ENCODE results near the gene MYH4. TPM values are rescaled to one million over a fixed set of nuclear protein-coding genes. Genes with fewer than 3 reads are reported as not detected.

The MYH4 gene
- total RNA-seq, result not detected in 2 replicates

GRCh38 chr17:10469459-10469858 is at the start of gene MYH4:
TSS of gene MYH4 (minus strand) at chr17:10469559. CDS start at chr17:10466745, 2,814 bp downstream.

GRCh38 chr17:10518271-10519037 is 49.1 kb upstream of the MYH4 start, which contains the start of gene MYH1:
TSS of gene MYH1 (minus strand) at chr17:10518542. CDS start at chr17:10516642, 1,900 bp downstream.

GRCh38 chr17:10421900-10422542 is 47.3 kb downstream of the MYH4 start, which contains the start of gene MYH8:
TSS of gene MYH8 (minus strand) at chr17:10421950. CDS start at chr17:10420227, 1,723 bp downstream.

Other genes with a start within 250 kb of the MYH4 start
- gene MYH13, start 96.6 kb downstream of the MYH4 start, total RNA-seq, result not detected in 2 replicates
- not detected in 2 replicates for gene MYH8, start 47.6 kb downstream of the MYH4 start, total RNA-seq
- gene MYH1, start 49.0 kb upstream of the MYH4 start, total RNA-seq, result not detected in 2 replicates
- gene MYH2, start 80.1 kb upstream of the MYH4 start, total RNA-seq, result not detected in 2 replicates
- 0.23 and 0.34 TPM in 2 replicates for gene MYH3, start 187.8 kb upstream of the MYH4 start, total RNA-seq
- gene SCO1, start 228.0 kb upstream of the MYH4 start, total RNA-seq, result 25.8 and 29.3 TPM in 2 replicates
- gene ADPRM, start 228.0 kb upstream of the MYH4 start, total RNA-seq, result 7.4 and 11.4 TPM in 2 replicates

Data from hair follicular keratinocyte (primary cell).